Ecto neural progenitor cell (in vitro differentiated cells): ENCODE results near the gene DRGX.

Experiments used
- DNase-seq: peaks from one replicate; pipeline ENCODE4 v3.0.0-alpha.2; 2018; ENCODE audit warnings: low spot score

DRGX gene

GRCh38 chr10:49319206-49319605, 76.7 kb downstream of the DRGX start:
- no peak for DNase-seq

GRCh38 chr10:49318755-49319154, 77.1 kb downstream of the DRGX start:
- no peak for DNase-seq

DNA sequence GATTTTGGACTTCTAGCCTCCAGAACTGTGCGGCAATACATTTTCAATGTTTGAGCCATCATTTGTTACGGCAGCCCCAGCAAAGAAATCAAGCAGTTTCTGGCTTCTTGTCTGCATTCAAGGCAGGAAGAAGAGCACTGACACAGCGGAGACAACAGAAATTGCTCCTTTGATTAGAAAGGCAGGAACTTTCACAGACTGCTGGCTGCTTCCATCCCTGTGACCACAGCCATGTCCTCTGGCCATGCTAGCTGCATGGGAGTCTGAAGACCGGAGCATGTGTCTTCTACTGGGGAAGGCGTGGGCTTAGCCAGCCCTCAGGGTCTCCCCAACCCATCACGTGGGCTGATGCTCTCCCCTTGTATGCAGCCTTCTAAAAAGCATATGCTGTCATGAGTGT, 77.9 kb downstream of the DRGX start:
- no peak for DNase-seq

DNA sequence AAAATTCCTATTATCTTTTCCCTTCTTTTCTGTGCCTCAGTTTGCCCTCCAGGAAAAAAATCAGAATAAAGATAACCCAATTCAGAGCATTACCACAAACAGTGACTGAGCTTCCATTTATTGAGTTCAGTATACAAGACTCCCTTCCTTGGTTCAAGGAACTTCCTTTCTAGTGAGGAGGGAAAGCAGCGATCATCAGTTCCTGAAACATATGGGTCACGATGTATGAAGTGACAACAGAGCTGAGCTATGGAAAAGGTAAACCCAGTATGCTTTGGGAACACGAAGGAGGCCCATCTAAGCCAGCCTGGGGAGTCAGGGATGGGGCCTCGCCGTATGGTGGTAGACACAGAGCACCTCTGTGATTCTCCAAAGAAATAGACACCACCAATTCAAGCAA, 81.1 kb downstream of the DRGX start:
- no peak for DNase-seq
